Right kidney (tissue), 9 donors: ENCODE results near the gene INSYN2B.
A peak's percentile ranks its signal among the peaks of the same experiment; 100 is the strongest.

Source experiments
- DNase-seq: peaks from one replicate; pipeline ENCODE4 v3.0.0-alpha.2; 2016
- long read RNA-seq, 8 donors: transcript quantifications; one replicate each; lab custom pipeline, GENCODE V29; 2026

INSYN2B gene
- long read RNA-seq, donor 1 = 0 reads
- long read RNA-seq, donor 2 = 0 reads
- long read RNA-seq, donor 3 = 0 reads
- long read RNA-seq, donor 4 = 0 reads
- long read RNA-seq, donor 5 = 0 reads
- long read RNA-seq, donor 6 = 0 reads
- long read RNA-seq, donor 7, partial matches to known transcripts = 0 of 1 reads
- long read RNA-seq, donor 7, other reads (novel, unspliced or antisense) = 0 of 1 reads
- long read RNA-seq, donor 8, partial matches to known transcripts = 0 of 1 reads
- long read RNA-seq, donor 8, other reads (novel, unspliced or antisense) = 0 of 1 reads

- peak; percentile 88 for DNase-seq
Measured at GRCh38 chr5:169980418-169981053, at the start of gene INSYN2B. INSYN2B (minus strand) TSS chr5:169980495; CDS start chr5:169883898, 96,597 bp downstream.

GRCh38 chr5:170028124-170028523 lies 47.8 kb upstream of the INSYN2B start:
- no peak for DNase-seq

- no peak for DNase-seq
Measured at GRCh38 chr5:170025853-170026252, 45.6 kb upstream of the INSYN2B start.

GRCh38 chr5:170021506-170021905 lies 41.2 kb upstream of the INSYN2B start:
- no peak for DNase-seq

- no peak for DNase-seq
Measured at GRCh38 chr5:170020423-170020822, 40.1 kb upstream of the INSYN2B start.

- DNase-seq = no peak
Measured at GRCh38 chr5:170012622-170013021, 32.3 kb upstream of the INSYN2B start.

- DNase-seq = no peak
Measured at GRCh38 chr5:170011751-170012150, 31.5 kb upstream of the INSYN2B start.

- DNase-seq = no peak
Measured at GRCh38 chr5:170010595-170010994, 30.3 kb upstream of the INSYN2B start.

- no peak for DNase-seq
Measured at GRCh38 chr5:170008376-170008775, 28.1 kb upstream of the INSYN2B start.

GRCh38 chr5:170006021-170006420 lies 25.7 kb upstream of the INSYN2B start:
- DNase-seq = no peak

- DNase-seq = no peak
Measured at GRCh38 chr5:170000155-170000554, 19.9 kb upstream of the INSYN2B start.

GRCh38 chr5:169999621-170000020 lies 19.3 kb upstream of the INSYN2B start:
- DNase-seq = no peak

GRCh38 chr5:169997798-169998197 lies 17.5 kb upstream of the INSYN2B start:
- DNase-seq = no peak

- peak; percentile 20 for DNase-seq
Measured at GRCh38 chr5:169993485-169993790, 13.1 kb upstream of the INSYN2B start.

- DNase-seq = no peak
Measured at GRCh38 chr5:169992789-169993484, 12.6 kb upstream of the INSYN2B start.

GRCh38 chr5:169991115-169991869 lies 11.0 kb upstream of the INSYN2B start:
- no peak for DNase-seq

GRCh38 chr5:169989365-169989764 lies 9.1 kb upstream of the INSYN2B start:
- DNase-seq = no peak

- no peak for DNase-seq
Measured at GRCh38 chr5:169988947-169989346, 8.7 kb upstream of the INSYN2B start.

- DNase-seq = no peak
Measured at GRCh38 chr5:169988206-169988605, 7.9 kb upstream of the INSYN2B start.

GRCh38 chr5:169979871-169980270 lies 424 bp downstream of the INSYN2B start:
- DNase-seq = no peak

- no peak for DNase-seq
Measured at GRCh38 chr5:169978714-169979113, 1.6 kb downstream of the INSYN2B start.

GRCh38 chr5:169974121-169974770 lies 6.0 kb downstream of the INSYN2B start:
- no peak for DNase-seq
